GM12892 (cell line): ENCODE measurements around the gene TSEN15.

ENCODE experiments used
- POLR2A ChIP-seq: IDR thresholded peaks from 2 replicates; pipeline ENCODE4 v1.6.1; 2011; ENCODE audit warnings: low read depth, low read length, control low read depth
- POLR2AphosphoS5 ChIP-seq: IDR thresholded peaks from 2 replicates; pipeline ENCODE4 v1.6.1; 2011; ENCODE audit warnings: low read depth, low read length, control low read depth
- TAF1 ChIP-seq: IDR thresholded peaks from 2 replicates; pipeline ENCODE4 v1.6.1; 2011; ENCODE audit warnings: low read depth, mild to moderate bottlenecking, control low read depth, low read length, borderline replicate concordance

DNA sequence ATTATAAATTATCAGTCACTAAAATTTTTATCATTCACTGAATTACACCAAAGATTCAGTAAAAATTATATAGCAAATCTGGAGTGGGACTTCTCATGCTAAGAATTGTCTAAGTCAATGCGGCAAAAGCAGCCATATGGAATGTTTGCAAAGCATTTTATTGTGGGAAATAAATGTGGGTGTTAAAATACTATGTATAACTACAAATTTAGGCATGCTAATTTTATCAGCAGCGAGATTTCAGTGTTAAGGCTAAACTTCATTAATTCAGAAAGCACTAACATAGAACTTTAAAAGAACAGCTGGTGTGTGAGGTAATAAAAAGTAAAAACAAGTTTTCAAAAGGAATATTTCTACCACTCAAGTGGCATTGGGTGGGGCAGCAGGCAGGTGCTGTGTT lies 35.4 kb upstream of the TSEN15 start:
- TF ChIP-seq POLR2A (no peak), TAF1 (no peak), POLR2AphosphoS5 (no peak)
